Measurements from ENCODE around the gene SUSD3. TPM values are rescaled to one million over a fixed set of nuclear protein-coding genes. Genes with fewer than 3 reads are reported as not detected.
"Not testable (repeated sequence)": the region's sequence is repeated elsewhere in the genome, so short reads cannot be mapped to it uniquely, and the experiment has no call there.

The SUSD3 gene
- total and polyA plus RNA-seq, 2 donors (not counting 3 experiments of a cell fraction or from before 2014, with no cell fraction given): not detected

DNA sequence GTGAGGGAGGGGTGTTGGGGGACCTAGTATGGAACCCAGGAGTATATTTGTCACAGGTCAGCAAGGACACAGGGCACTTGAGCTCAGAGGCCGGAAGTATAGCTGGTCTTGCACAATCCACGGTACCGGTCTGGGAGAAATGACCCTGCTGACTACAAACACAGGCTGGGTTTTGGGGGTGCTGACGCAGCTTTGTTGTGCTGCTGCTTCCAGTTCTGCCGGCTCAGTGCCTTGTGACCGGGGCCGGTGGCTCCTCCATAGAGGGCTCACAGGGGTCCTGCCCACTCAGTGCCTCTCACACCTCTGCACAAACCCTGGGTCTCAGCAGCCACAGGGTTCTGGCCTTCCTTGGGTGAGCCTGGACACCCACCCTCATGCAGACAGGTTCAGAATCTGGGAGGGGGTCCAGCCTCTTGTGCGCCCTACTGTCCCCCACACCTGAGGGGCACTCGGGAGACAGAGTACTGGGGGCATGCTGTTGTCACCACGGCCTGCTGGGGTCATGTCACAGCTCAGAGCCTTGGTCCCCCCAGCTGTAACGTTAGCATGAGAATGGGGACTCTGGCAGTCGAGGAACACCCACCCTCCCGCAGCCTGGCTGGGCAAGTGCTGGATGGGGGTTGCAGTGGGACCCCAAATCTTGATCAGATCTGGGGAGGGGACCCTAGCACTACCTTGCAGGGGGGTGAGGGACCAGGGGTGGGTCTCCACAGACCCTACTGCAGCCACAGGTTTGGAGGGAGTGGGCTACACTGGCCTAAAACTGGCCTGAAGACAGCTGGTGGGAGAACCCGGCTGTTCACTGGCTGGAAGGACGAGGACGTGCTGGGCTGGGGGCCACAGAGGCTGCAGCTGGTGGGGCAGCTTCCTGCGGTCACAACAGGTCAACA is 57.8 kb downstream of the SUSD3 start:
- Histone ChIP-seq H3K9me1 (replicated peaks; ENCODE audit: control insufficient read depth, extremely low read depth, insufficient read depth, low read length) (no peaks in the 10 kb centered on the region), H3K4me1 (ENCODE audit: control insufficient read depth, extremely low read depth, insufficient read depth, low read length) (peaks cover 10% of the 10 kb centered on the region), H3K9me3 (replicated peaks; ENCODE audit: control insufficient read depth, insufficient read depth, low read length) (no peaks in the 10 kb centered on the region), H3K9ac (replicated peaks; ENCODE audit: extremely low read depth, insufficient read depth, low read length) (no peak overlapping the region), H4K20me1 (replicated peaks; ENCODE audit: control insufficient read depth, extremely low read depth, insufficient read depth, low read length) (no peaks in the 10 kb centered on the region), H3K27me3 (ENCODE audit: control insufficient read depth in 2 of 2, insufficient read depth in 2 of 2, low read length in 2 of 2) (no peaks in the 10 kb centered on the region), H3K27ac (ENCODE audit: insufficient read depth, low read depth, low read length) (no peak overlapping the region), H2AFZ (ENCODE audit: low read depth, low read length) (no peak overlapping the region), H3K4me2 (ENCODE audit: insufficient read depth, low read length) (no peak overlapping the region), H3K79me2 (ENCODE audit: control insufficient read depth, insufficient read depth, low read length) (no peaks in the 10 kb centered on the region), H3K36me3 (ENCODE audit: control insufficient read depth in 2 of 2, extremely low read depth in 1 of 2, insufficient read depth in 2 of 2, low read length in 2 of 2) (peaks cover 0 to 16% of the 10 kb centered on the region in 2 experiments), H3K4me3 (replicated peaks in 1 of 3; ENCODE audit: insufficient read depth in 1 of 3, low read depth in 1 of 3, low read length in 3 of 3) (no peak overlapping the region)
- CTCF ChIA-PET: interaction anchor here (0.6 to 6.2 kb wide), 3 partner anchors 8 to 186 kb away, joined by 3 to 70 read pairs (median 3); no protein-coding TSS in a partner anchor
- DNase-seq (ENCODE audit: low read depth, low spot score): no peak
- dilution Hi-C loops (cut with MboI; ENCODE audit: extremely low pct_ligation_motif_present, low sequenced_read_pairs) (no loop called here), intact Hi-C loops (cut with micrococcal nuclease) (no loop called here)
- TF ChIP-seq JUN (IDR thresholded peaks at IDR 0.05; ENCODE audit: borderline replicate concordance, insufficient read depth, insufficient read length, low read depth): no peak
- TF ChIP-seq GATA2 (IDR thresholded peaks at IDR 0.05; ENCODE audit: insufficient read depth, insufficient read length, low read depth, low read length): no peak
- TF ChIP-seq FOS (IDR thresholded peaks at IDR 0.05; ENCODE audit: borderline replicate concordance, insufficient read depth, low read length): no peak
- TF ChIP-seq POLR2A (IDR thresholded peaks at IDR 0.05; ENCODE audit: low read depth, low read length): no peak
- TF ChIP-seq, protein P1, sequence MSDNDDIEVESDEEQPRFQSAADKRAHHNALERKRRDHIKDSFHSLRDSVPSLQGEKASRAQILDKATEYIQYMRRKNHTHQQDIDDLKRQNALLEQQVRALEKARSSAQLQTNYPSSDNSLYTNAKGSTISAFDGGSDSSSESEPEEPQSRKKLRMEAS (IDR thresholded peaks at IDR 0.05; ENCODE audit: insufficient read depth, insufficient read length): no peak
- TF ChIP-seq EZH2 (IDR thresholded peaks at IDR 0.05; ENCODE audit: borderline replicate concordance, low read depth, low read length, severe bottlenecking): no peak
- POLR2A ChIA-PET: no interaction called here
- no TSS peak for BruUV-seq (replicated peaks)
- no peak for FAIRE-seq

DNA sequence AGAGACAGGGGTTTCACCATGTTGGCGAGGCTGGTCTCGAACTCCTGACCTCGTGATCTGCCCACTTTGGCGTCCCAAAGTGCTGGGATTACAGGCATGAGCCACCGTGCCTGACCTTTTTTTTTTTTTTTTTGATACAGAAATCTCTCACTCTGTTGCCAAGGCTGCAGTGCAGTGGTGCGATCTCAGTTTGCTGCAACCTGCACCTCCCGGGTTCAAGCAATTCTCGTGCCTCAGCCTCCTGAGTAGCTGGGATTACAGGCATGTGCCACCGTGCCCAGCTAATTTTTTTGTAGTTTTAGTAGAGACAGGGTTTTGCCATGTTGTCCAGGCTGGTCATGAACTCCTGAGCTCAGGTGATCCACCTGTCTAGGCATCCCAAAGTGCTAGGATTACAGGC is 59.0 kb downstream of the SUSD3 start:
- H3K9me3 ChIP-seq (replicated peaks; ENCODE audit: control insufficient read depth, insufficient read depth, low read length); BruUV-seq (replicated peaks); H3K4me2 ChIP-seq (ENCODE audit: insufficient read depth, low read length); H3K36me3 ChIP-seq (ENCODE audit: control insufficient read depth in 2 of 2, extremely low read depth in 1 of 2, insufficient read depth in 2 of 2, low read length in 2 of 2); H3K27me3 ChIP-seq (ENCODE audit: control insufficient read depth in 2 of 2, insufficient read depth in 2 of 2, low read length in 2 of 2); H2AFZ ChIP-seq (ENCODE audit: low read depth, low read length); DNase-seq (ENCODE audit: low read depth, low spot score); dilution Hi-C loops (cut with MboI; ENCODE audit: extremely low pct_ligation_motif_present, low sequenced_read_pairs); H4K20me1 ChIP-seq (replicated peaks; ENCODE audit: control insufficient read depth, extremely low read depth, insufficient read depth, low read length); H3K9ac ChIP-seq (replicated peaks; ENCODE audit: extremely low read depth, insufficient read depth, low read length); H3K4me3 ChIP-seq (replicated peaks in 1 of 3; ENCODE audit: insufficient read depth in 1 of 3, low read depth in 1 of 3, low read length in 3 of 3); FAIRE-seq; H3K27ac ChIP-seq (ENCODE audit: insufficient read depth, low read depth, low read length); H3K9me1 ChIP-seq (replicated peaks; ENCODE audit: control insufficient read depth, extremely low read depth, insufficient read depth, low read length); H3K79me2 ChIP-seq (ENCODE audit: control insufficient read depth, insufficient read depth, low read length); intact Hi-C loops (cut with micrococcal nuclease): not testable (repeated sequence)
- H3K4me1 ChIP-seq (ENCODE audit: control insufficient read depth, extremely low read depth, insufficient read depth, low read length): peaks cover 10% of the 10 kb centered on the region
- ChIA-PET POLR2A (interaction anchor here (0.7 kb wide), 1 partner anchor 16 kb away, joined by 3 read pairs; no protein-coding TSS in a partner anchor), CTCF (interaction anchor here (6.2 kb wide), 1 partner anchor 10 kb away, joined by 70 read pairs; no protein-coding TSS in a partner anchor)

All from endothelial cell of umbilical vein (primary cell).